PFSK-1 (cell line): ENCODE data around the gene FGF14.

ENCODE experiments used
- POLR2AphosphoS5 ChIP-seq: IDR thresholded peaks from 2 replicates; pipeline ENCODE4 v1.6.1; 2012; ENCODE audit warnings: low read depth, mild to moderate bottlenecking, control low read depth, low read length, moderate library complexity
- REST ChIP-seq, 2 experiments: IDR thresholded peaks; 2 replicates each; pipeline versions ENCODE4 v1.6.1 to v1.8.0; 2011 to 2012; ENCODE audit warnings: low read depth in 2 of 2, low read length in 2 of 2, control low read depth in 1 of 2, inconsistent platforms in 1 of 2, mild to moderate bottlenecking in 1 of 2, moderate library complexity in 1 of 2; ENCODE audit not compliant: insufficient read depth in 1 of 2
- SIN3A ChIP-seq: IDR thresholded peaks from 2 replicates; pipeline ENCODE4 v1.6.1; 2012; ENCODE audit warnings: mild to moderate bottlenecking, low read length, moderate library complexity, borderline replicate concordance; ENCODE audit not compliant: insufficient read depth
- TAF1 ChIP-seq: IDR thresholded peaks from 2 replicates; pipeline ENCODE4 v1.6.1; 2012; ENCODE audit warnings: low read length, control low read depth, borderline replicate concordance; ENCODE audit not compliant: insufficient read depth

GRCh38 chr13:101866889-101867581 lies 534.8 kb downstream of the FGF14 start:
- TF ChIP-seq POLR2AphosphoS5 = no peak
- no peak for TF ChIP-seq SIN3A
- TF ChIP-seq TAF1 = no peak
- no peak for TF ChIP-seq REST (IDR thresholded peaks at IDR 0.05; ENCODE audit: insufficient read depth in 1 of 2, low read depth in 2 of 2, low read length in 2 of 2)
